ENCODE measurements around the gene IFITM10.

Gene IFITM10

DNA sequence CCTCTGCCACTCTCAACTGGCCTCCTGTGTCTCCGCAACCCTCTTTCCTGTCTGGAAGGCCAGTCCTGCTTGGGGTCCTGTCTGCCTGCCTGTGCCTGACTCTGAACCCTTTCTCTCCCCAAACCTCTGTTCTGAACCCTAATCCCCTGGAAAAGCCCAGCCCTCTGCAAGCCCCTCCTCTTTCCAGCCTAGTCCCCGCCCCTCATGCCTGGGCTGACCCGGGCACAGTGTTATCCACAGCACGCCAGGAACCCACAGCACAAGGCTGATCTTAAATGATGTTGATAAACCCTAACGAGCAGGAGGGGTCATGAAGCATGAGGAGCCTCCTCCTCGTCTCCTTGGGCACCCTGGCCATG, at the start of gene IFITM10:
Gene IFITM10, minus strand, starts transcription at position 115 of the 359 bp plus-strand sequence. CDS start 153 bp downstream, outside the sequence.
- no peak for DNase-seq (ENCODE audit: low read depth)
- TF ChIP-seq, protein P1, sequence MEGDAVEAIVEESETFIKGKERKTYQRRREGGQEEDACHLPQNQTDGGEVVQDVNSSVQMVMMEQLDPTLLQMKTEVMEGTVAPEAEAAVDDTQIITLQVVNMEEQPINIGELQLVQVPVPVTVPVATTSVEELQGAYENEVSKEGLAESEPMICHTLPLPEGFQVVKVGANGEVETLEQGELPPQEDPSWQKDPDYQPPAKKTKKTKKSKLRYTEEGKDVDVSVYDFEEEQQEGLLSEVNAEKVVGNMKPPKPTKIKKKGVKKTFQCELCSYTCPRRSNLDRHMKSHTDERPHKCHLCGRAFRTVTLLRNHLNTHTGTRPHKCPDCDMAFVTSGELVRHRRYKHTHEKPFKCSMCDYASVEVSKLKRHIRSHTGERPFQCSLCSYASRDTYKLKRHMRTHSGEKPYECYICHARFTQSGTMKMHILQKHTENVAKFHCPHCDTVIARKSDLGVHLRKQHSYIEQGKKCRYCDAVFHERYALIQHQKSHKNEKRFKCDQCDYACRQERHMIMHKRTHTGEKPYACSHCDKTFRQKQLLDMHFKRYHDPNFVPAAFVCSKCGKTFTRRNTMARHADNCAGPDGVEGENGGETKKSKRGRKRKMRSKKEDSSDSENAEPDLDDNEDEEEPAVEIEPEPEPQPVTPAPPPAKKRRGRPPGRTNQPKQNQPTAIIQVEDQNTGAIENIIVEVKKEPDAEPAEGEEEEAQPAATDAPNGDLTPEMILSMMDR (IDR thresholded peaks at IDR 0.05; ENCODE audit: low read depth, low read length, missing control alignments) = no peak
- peak within 1 kb of the TSS; percentile 54 for H3K4me3 ChIP-seq (ENCODE audit: low read depth, low read length)
- in situ Hi-C loops (cut with HindIII; ENCODE audit: low sequenced_read_pairs) = no loop called here

DNA sequence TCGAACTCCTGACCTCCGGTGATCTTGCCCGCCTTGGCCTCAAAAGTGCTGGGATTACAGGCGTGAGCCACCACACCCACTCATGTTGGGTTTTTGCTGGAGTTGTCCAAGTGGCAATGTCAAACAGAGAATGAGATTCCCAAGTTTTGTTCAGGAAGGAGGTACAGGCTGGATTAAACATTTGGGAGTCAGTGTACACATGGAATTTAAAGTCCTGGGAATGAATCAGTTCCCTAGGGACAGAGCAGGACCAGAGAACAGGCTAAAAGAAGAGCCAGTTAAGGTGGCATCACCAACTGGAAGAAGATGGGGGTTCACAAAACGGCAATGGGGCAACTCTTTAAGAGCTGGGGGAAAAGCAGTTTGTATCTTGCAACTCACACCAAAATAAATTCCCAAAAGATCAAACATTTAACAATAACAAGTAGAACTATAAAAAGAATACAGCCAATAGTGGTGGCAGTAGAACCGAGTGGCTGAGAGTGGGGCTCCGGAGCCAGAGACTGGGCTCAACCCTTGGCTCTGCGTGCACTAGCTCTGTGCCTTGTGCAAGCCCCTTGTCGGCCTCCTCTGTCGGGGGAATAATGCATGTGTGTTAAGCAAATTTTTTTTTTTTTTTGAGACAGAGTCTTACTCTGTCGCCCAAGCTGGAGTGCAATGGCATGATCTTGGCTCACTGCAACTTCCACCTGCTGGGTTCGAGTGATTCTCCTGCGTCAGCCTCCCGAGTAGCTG, 47.2 kb upstream of the IFITM10 start:
- TF ChIP-seq, protein P1 (IDR thresholded peaks at IDR 0.05; ENCODE audit: low read depth, low read length, missing control alignments) = no peak
- H3K4me3 ChIP-seq (ENCODE audit: low read depth, low read length) = no peak overlapping the region
- no peak for DNase-seq (ENCODE audit: low read depth)
- in situ Hi-C loops (cut with HindIII; ENCODE audit: low sequenced_read_pairs) = no loop called here

DNA sequence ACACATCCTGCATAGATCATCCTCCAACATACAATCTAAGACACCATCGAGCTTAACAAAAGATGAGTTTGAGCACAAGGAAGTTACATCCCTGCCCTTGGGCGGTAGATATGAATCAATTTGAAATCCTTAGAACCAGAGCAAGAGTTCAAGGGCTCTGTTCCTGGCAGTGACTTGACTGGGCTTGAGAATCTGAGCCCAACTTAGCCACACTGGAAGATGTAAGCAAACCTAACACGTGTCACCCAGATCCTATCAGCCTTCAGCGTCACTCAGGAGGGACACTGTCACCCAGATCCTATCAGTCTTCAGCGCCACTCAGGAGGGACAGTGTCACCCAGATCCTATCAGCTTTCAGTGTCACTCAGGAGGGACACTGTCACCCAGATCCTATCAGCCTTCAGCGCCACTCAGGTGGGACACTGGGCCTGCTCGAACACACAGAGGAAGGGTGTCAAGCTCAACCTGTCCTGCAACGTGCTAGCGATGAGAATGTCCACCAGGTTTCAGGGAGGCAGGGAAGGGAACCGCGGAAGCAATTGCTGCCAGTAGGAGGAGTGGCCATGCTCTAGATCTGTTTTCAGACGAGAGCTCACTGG, 46.1 kb upstream of the IFITM10 start:
- TF ChIP-seq, protein P1 (IDR thresholded peaks at IDR 0.05; ENCODE audit: low read depth, low read length, missing control alignments) = no peak

DNA sequence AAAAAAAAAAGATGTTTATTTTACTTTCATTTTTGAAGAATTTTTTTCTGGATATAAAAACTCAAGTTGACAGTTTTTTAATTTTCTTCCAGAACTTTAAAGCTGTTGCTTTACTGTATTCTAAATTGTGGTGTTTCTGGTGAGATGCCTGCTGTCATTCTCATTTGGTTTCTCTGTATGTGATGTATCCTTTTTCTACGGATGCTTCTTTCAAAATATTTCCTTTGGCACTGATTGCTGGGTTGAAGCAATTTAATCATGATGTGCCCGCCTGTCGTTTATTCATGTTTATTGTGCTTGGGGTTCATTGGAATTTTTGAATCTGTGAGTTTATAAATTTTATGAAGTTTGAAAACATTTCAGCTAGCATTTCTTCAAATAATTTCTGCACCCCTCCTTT, 42.7 kb upstream of the IFITM10 start:
- H3K4me3 ChIP-seq (ENCODE audit: low read depth, low read length) = no peak overlapping the region
- in situ Hi-C loops (cut with HindIII; ENCODE audit: low sequenced_read_pairs) = no loop called here
- DNase-seq (ENCODE audit: low read depth) = no peak
- TF ChIP-seq, protein P1 (IDR thresholded peaks at IDR 0.05; ENCODE audit: low read depth, low read length, missing control alignments) = no peak

More for the DNA sequence above, 46.1 kb upstream of the IFITM10 start:
- H3K4me3 ChIP-seq (ENCODE audit: low read depth, low read length) = no peak overlapping the region
- no peak for DNase-seq (ENCODE audit: low read depth)
- in situ Hi-C loops (cut with HindIII; ENCODE audit: low sequenced_read_pairs) = no loop called here

DNA sequence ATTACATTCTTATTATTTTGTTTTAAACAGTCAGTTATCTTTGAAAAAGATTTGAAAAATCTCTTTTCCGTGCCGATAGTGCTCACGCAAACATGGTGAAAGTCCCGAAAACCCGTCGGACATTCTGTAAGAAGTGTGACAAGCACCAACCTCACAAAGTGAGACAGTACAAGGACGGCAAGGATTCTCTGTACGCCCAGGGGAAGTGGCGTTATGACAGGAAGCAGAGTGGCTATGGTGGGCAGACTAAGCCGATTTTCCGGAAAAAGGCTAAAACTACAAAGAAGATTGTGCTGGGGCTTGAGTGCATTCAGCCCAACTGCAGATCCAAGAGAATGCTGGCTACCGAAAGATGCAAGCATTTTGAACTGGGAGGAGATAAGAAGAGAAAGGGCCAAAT, 42.1 kb upstream of the IFITM10 start:
- in situ Hi-C loops (cut with HindIII; ENCODE audit: low sequenced_read_pairs) = no loop called here
- H3K4me3 ChIP-seq (ENCODE audit: low read depth, low read length) = no peak overlapping the region
- DNase-seq (ENCODE audit: low read depth) = no peak
- TF ChIP-seq, protein P1 (IDR thresholded peaks at IDR 0.05; ENCODE audit: low read depth, low read length, missing control alignments) = no peak

DNA sequence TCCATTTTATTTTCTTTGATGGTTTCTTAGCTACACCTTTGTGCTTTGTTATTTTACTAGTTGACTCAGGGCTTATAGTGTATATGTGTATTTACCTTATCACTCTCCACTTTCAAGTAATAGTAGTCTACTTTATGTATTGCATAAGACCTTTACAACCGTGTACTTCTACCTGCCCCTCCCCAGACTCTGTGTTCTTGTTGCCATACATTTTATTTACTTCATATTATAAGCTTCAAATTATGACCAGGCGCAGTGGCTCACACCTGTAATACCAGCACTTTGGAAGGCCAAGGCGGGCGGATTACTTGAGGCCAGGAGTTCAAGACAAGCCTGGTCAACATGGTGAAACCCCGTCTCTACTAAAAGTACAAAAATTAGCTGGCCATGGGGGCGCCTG, 41.5 kb upstream of the IFITM10 start:
- in situ Hi-C loops (cut with HindIII; ENCODE audit: low sequenced_read_pairs) = no loop called here

More for the DNA sequence above, 41.5 kb upstream of the IFITM10 start:
- TF ChIP-seq, protein P1 (IDR thresholded peaks at IDR 0.05; ENCODE audit: low read depth, low read length, missing control alignments) = no peak
- no peak overlapping the region for H3K4me3 ChIP-seq (ENCODE audit: low read depth, low read length)
- no peak for DNase-seq (ENCODE audit: low read depth)

Data from astrocyte of the cerebellum (primary cell).